Parathyroid adenoma (tissue), 2 donors: ENCODE data around the gene CCS.

Experiments used
- H2AFZ ChIP-seq: fragments of 300-600 bp; sonication (generic); one replicate; pipeline ENCODE4 v1.7.0; 2017; ENCODE audit warnings: antibody characterized with exemption, mild to moderate bottlenecking
- H3K27ac ChIP-seq: fragments of 300-600 bp; sonication (generic); one replicate; pipeline ENCODE4 v1.7.0; 2017
- H3K27me3 ChIP-seq: fragments of 300-600 bp; sonication (generic); one replicate; pipeline ENCODE4 v1.7.0; 2017; ENCODE audit warnings: low read length; ENCODE audit not compliant: control insufficient read depth, insufficient read depth
- H3K36me3 ChIP-seq: fragments of 300-600 bp; sonication (generic); one replicate; pipeline ENCODE4 v1.7.0; 2017; ENCODE audit warnings: low read length; ENCODE audit not compliant: control insufficient read depth, insufficient read depth
- H3K4me1 ChIP-seq: fragments of 300-600 bp; sonication (generic); one replicate; pipeline ENCODE4 v1.7.0; 2017; ENCODE audit warnings: control low read depth
- H3K4me2 ChIP-seq: fragments of 300-600 bp; sonication (generic); one replicate; pipeline ENCODE4 v1.7.0; 2017; ENCODE audit warnings: low read length
- H3K4me3 ChIP-seq: fragments of 300-600 bp; sonication (generic); one replicate; pipeline ENCODE4 v1.7.0; 2017; ENCODE audit warnings: low read depth, low read length
- H3K79me2 ChIP-seq: fragments of 300-600 bp; sonication (generic); one replicate; pipeline ENCODE4 v1.7.0; 2017; ENCODE audit warnings: control low read depth
- H3K9ac ChIP-seq: fragments of 300-600 bp; sonication (generic); one replicate; pipeline ENCODE4 v1.7.0; 2017; ENCODE audit warnings: mild to moderate bottlenecking
- H3K9me3 ChIP-seq: fragments of 300-600 bp; sonication (generic); one replicate; pipeline ENCODE4 v1.7.0; 2017; ENCODE audit warnings: low read length; ENCODE audit not compliant: control insufficient read depth
- CTCF ChIP-seq: fragments of 300-600 bp; sonication (generic); IDR thresholded peaks from one replicate; pipeline ENCODE4 v1.7.0; 2017; ENCODE audit warnings: antibody characterized with exemption, mild to moderate bottlenecking
- donor health status: primary hyperparathyroidism.

CCS gene

GRCh38 chr11:66643745-66644437, 50.9 kb downstream of the CCS start:
- Histone ChIP-seq H3K79me2 (peaks cover 41% of the 10 kb centered on the region), H3K27ac (no peak overlapping the region), H2AFZ (no peak overlapping the region), H3K9me3 (no peaks in the 10 kb centered on the region), H3K4me2 (no peak overlapping the region), H3K36me3 (no peaks in the 10 kb centered on the region), H3K9ac (no peak overlapping the region), H3K27me3 (no peaks in the 10 kb centered on the region), H3K4me1 (peaks cover 8% of the 10 kb centered on the region), H3K4me3 (no peak overlapping the region)
- TF ChIP-seq CTCF, result no peak

DNA sequence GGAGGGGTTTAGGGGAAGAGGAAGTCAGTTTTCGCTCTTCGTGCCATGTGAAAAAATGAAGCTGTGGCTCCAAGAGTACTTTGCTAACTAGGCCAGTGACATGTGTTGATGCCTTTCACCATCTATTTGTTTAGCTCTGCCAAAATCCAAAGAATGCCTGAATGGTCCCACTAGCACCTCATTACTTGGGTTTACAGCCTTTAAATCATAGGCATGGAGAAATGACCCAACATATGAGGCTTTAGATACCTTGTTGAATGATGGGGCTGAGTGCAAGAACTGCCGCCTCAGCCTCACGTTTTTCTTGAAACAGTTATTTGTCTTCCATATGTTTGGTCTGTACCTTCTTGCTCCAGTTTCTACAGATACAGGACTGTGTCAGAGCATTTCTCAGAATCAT, 53.8 kb downstream of the CCS start:
- no peak overlapping the region for H3K4me2 ChIP-seq
- no peaks in the 10 kb centered on the region for H3K36me3 ChIP-seq
- H3K4me3 ChIP-seq, result no peak overlapping the region
- no peaks in the 10 kb centered on the region for H3K4me1 ChIP-seq
- no peaks in the 10 kb centered on the region for H3K9me3 ChIP-seq
- no peak overlapping the region for H2AFZ ChIP-seq
- no peak overlapping the region for H3K27ac ChIP-seq
- no peaks in the 10 kb centered on the region for H3K27me3 ChIP-seq
- H3K9ac ChIP-seq, result no peak overlapping the region
- no peak for TF ChIP-seq CTCF
- peaks cover 23% of the 10 kb centered on the region for H3K79me2 ChIP-seq

DNA sequence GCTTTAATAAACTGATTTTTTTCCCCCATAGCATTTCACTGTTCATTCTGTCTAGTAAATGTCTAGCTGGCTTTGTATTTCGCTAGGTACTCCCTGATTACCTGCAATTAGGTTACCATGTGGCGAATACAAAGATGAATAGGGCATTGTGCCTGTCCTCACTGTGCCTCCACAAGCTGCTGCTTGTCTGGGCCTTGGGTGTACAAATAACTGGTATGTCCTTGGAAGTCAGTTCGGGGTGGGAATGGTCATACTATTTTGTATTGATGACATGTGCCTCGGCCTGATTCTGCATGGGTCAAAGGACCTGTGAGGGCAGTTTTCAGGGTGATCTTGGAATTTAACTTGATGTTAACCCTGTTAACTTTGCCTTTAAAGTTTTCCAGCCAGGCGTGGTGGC, 56.9 kb downstream of the CCS start:
- H3K4me3 ChIP-seq, result no peak overlapping the region
- peaks cover 5% of the 10 kb centered on the region for H3K79me2 ChIP-seq
- H3K27me3 ChIP-seq, result no peaks in the 10 kb centered on the region
- H3K9me3 ChIP-seq, result no peaks in the 10 kb centered on the region
- H3K4me2 ChIP-seq, result no peak overlapping the region
- H3K36me3 ChIP-seq, result no peaks in the 10 kb centered on the region
- H3K27ac ChIP-seq, result no peak overlapping the region
- no peak for TF ChIP-seq CTCF
- H3K4me1 ChIP-seq, result no peaks in the 10 kb centered on the region
- H2AFZ ChIP-seq, result no peak overlapping the region
- H3K9ac ChIP-seq, result no peak overlapping the region

GRCh38 chr11:66651016-66651415, 58.0 kb downstream of the CCS start:
- no peaks in the 10 kb centered on the region for H3K36me3 ChIP-seq
- H2AFZ ChIP-seq, result no peak overlapping the region
- no peak overlapping the region for H3K27ac ChIP-seq
- no peak for TF ChIP-seq CTCF
- no peak overlapping the region for H3K4me2 ChIP-seq
- no peaks in the 10 kb centered on the region for H3K27me3 ChIP-seq
- H3K4me3 ChIP-seq, result no peak overlapping the region
- no peaks in the 10 kb centered on the region for H3K9me3 ChIP-seq
- H3K79me2 ChIP-seq, result peaks cover 6% of the 10 kb centered on the region
- no peak overlapping the region for H3K9ac ChIP-seq
- H3K4me1 ChIP-seq, result no peaks in the 10 kb centered on the region

GRCh38 chr11:66652651-66653050, 59.7 kb downstream of the CCS start:
- no peak overlapping the region for H2AFZ ChIP-seq
- no peak for TF ChIP-seq CTCF
- no peaks in the 10 kb centered on the region for H3K36me3 ChIP-seq
- H3K9me3 ChIP-seq, result no peaks in the 10 kb centered on the region
- H3K4me3 ChIP-seq, result no peak overlapping the region
- peaks cover 6% of the 10 kb centered on the region for H3K79me2 ChIP-seq
- H3K4me1 ChIP-seq, result no peaks in the 10 kb centered on the region
- no peaks in the 10 kb centered on the region for H3K27me3 ChIP-seq
- no peak overlapping the region for H3K4me2 ChIP-seq
- no peak overlapping the region for H3K27ac ChIP-seq
- H3K9ac ChIP-seq, result no peak overlapping the region
